ENCODE data around the gene VGLL4. TPM values are rescaled to one million over a fixed set of nuclear protein-coding genes. Genes with fewer than 3 reads are reported as not detected.

Gene VGLL4
- total and polyA plus RNA-seq, 2 of the 4 experiments (the other 2 are of a cell fraction), result 26.2 to 35.4 TPM

- BruUV-seq (replicated peaks), result no TSS peak
- in situ Hi-C loops (cut with MboI; ENCODE audit: low sequenced_read_pairs), result no loop called here
- peaks cover 77% of the 10 kb centered on the region for H4K20me1 ChIP-seq (ENCODE audit: insufficient read depth, low read length)
These were observed 16.1 kb downstream of the VGLL4 start for GRCh38 chr3:11627612-11628011.

More at GRCh38 chr3:11627612-11628011, 16.1 kb downstream of the VGLL4 start:
- Histone ChIP-seq H2AFZ (replicated peaks; ENCODE audit: low read length, poor library complexity) (no peak overlapping the region), H4K5ac (ENCODE audit: low read depth, low read length) (no peak overlapping the region), H3K4ac (ENCODE audit: low read depth, low read length) (no peak overlapping the region), H3K9me3 (ENCODE audit: control insufficient read depth, insufficient read depth, low read length) (no peaks in the 10 kb centered on the region), H3K18ac (ENCODE audit: low read depth, low read length) (no peak overlapping the region), H3K23ac (ENCODE audit: low read depth, low read length) (no peak overlapping the region), H3K36me3 (ENCODE audit: control insufficient read depth, insufficient read depth, low read length) (no peaks in the 10 kb centered on the region; the same call in none of the 2 replicates), H4K8ac (ENCODE audit: low read depth in 2 of 2, low read length in 2 of 2) (no peak overlapping the region), H2BK5ac (ENCODE audit: low read depth, low read length, poor library complexity, severe bottlenecking) (no peak overlapping the region), H3K4me3 (ENCODE audit: insufficient read depth, low read depth, low read length) (no peak overlapping the region), H3K14ac (replicated peaks; ENCODE audit: low read depth, low read length) (no peak overlapping the region), H3K4me1 (ENCODE audit: control insufficient read depth, insufficient read depth, low read length) (peaks cover 17% of the 10 kb centered on the region), H3K56ac (ENCODE audit: extremely low read depth, insufficient read depth, low read length) (no peak overlapping the region), H3K4me2 (ENCODE audit: low read depth, low read length) (no peak overlapping the region), H2BK120ac (ENCODE audit: low read depth, low read length) (no peak overlapping the region), H3K27ac (ENCODE audit: insufficient read depth, low read length) (no peak overlapping the region), H3K27me3 (ENCODE audit: control insufficient read depth, insufficient read depth, low read length) (no peaks in the 10 kb centered on the region), H3K79me1 (ENCODE audit: low read depth in 1 of 2, low read length in 2 of 2) (peaks cover 2 to 59% of the 10 kb centered on the region in 2 experiments), H2AK9ac (replicated peaks; ENCODE audit: low read depth, low read length, poor library complexity) (no peak overlapping the region), H4K91ac (ENCODE audit: insufficient read depth, low read depth, low read length) (no peak overlapping the region), H3K9ac (ENCODE audit: low read depth, low read length) (no peak overlapping the region), H3K9me1 (ENCODE audit: insufficient read depth, low read length) (peaks cover 7% of the 10 kb centered on the region; the same call in 1 of the 2 replicates), H2AK5ac (ENCODE audit: low read depth, low read length) (no peak overlapping the region), H2BK20ac (ENCODE audit: low read depth, low read length) (no peak overlapping the region), H2BK15ac (ENCODE audit: low read depth, low read length) (no peak overlapping the region)
- ATAC-seq (ENCODE audit: low read depth) (no peak), DNase-seq (no peak)
- dilution Hi-C loops (cut with HindIII; ENCODE audit: low sequenced_read_pairs, unreplicated experiment) (no loop called here), intact Hi-C loops (cut with micrococcal nuclease) (loop anchor here (2.0 kb wide), 1 partner anchor 15 kb away; no protein-coding TSS in a partner anchor)
- no CpG with 5 or more reads among the region's 2 CpGs for WGBS, 2 experiments (ENCODE audit: extremely low coverage in 2 of 2, insufficient read length in 1 of 2)
- TF ChIP-seq NFE2L2 (IDR thresholded peaks at IDR 0.05; ENCODE audit: low read depth, low read length) (no peak), ELK1 (IDR thresholded peaks at IDR 0.05; ENCODE audit: borderline replicate concordance, low read depth, low read length) (no peak), RFX5 (IDR thresholded peaks at IDR 0.05; ENCODE audit: low read depth, low read length) (no peak), CTCF (conservative IDR thresholded peaks at IDR 0.05; ENCODE audit: low read depth, low read length) (no peak), MAFK (IDR thresholded peaks at IDR 0.05; ENCODE audit: low read depth, low read length) (no peak), FOS (IDR thresholded peaks at IDR 0.05; ENCODE audit: low read depth, low read length) (no peak), POLR2A (IDR thresholded peaks at IDR 0.05; ENCODE audit: low read depth, low read length) (no peak), USF2 (IDR thresholded peaks at IDR 0.05; ENCODE audit: low read depth, low read length) (no peak), RCOR1 (IDR thresholded peaks at IDR 0.05; ENCODE audit: insufficient replicate concordance, low read length) (no peak), MXI1 (IDR thresholded peaks at IDR 0.05; ENCODE audit: borderline replicate concordance, low read depth, low read length) (no peak), SMC3 (IDR thresholded peaks at IDR 0.05; ENCODE audit: low read depth, low read length) (no peak), CEBPB (IDR thresholded peaks at IDR 0.05; ENCODE audit: low read depth, low read length) (no peak), BHLHE40 (IDR thresholded peaks at IDR 0.05; ENCODE audit: low read depth, low read length) (no peak), CHD1 (IDR thresholded peaks at IDR 0.05; ENCODE audit: low read depth, low read length) (no peak), MAZ (IDR thresholded peaks at IDR 0.05; ENCODE audit: borderline replicate concordance, low read depth, low read length) (no peak), RAD21 (IDR thresholded peaks at IDR 0.05; ENCODE audit: low read length) (no peak)
- ChIA-PET CTCF (no interaction called here), POLR2A (ENCODE audit: unreplicated experiment) (no interaction called here)

Data from IMR-90 (cell line).